HUES48 (cell line): ENCODE results near the gene CDK6.
A peak's percentile ranks its signal among the peaks of the same experiment; 100 is the strongest.

ENCODE experiments used
- H3K27ac ChIP-seq: one replicate; pipeline ENCODE4 v1.7.0; 2013; ENCODE audit warnings: low read depth, low read length, inconsistent platforms
- H3K27me3 ChIP-seq: 2 replicates; pipeline ENCODE4 v1.6.1; 2013; ENCODE audit warnings: mild to moderate bottlenecking, low read length; ENCODE audit not compliant: control insufficient read depth, insufficient read depth
- H3K36me3 ChIP-seq: 2 replicates; pipeline ENCODE4 v1.6.1; 2013; ENCODE audit warnings: low read length; ENCODE audit not compliant: control insufficient read depth, insufficient read depth
- H3K4me1 ChIP-seq: 2 replicates; pipeline ENCODE4 v1.6.1; 2013; ENCODE audit warnings: mild to moderate bottlenecking, low read length; ENCODE audit not compliant: control insufficient read depth, insufficient read depth
- H3K4me3 ChIP-seq: 2 replicates; pipeline ENCODE4 v1.5.1; 2013; ENCODE audit warnings: mild to moderate bottlenecking, low read depth, low read length
- H3K9ac ChIP-seq: 2 replicates; pipeline ENCODE4 v1.6.1; 2013; ENCODE audit warnings: mild to moderate bottlenecking, low read depth, low read length, moderate library complexity
- H3K9me3 ChIP-seq: 2 replicates; pipeline ENCODE4 v1.6.1; 2013; ENCODE audit warnings: low read length; ENCODE audit not compliant: control insufficient read depth, insufficient read depth

The CDK6 gene

GRCh38 chr7:92731335-92732063 lies 104.9 kb downstream of the CDK6 start:
- Histone ChIP-seq H3K9me3 (no peaks in the 10 kb centered on the region), H3K36me3 (no peaks in the 10 kb centered on the region), H3K27ac (no peak overlapping the region), H3K27me3 (no peaks in the 10 kb centered on the region), H3K4me1 (no peaks in the 10 kb centered on the region), H3K4me3 (no peak overlapping the region), H3K9ac (no peak overlapping the region)

- H3K4me3 ChIP-seq, result no peak overlapping the region
- H3K9me3 ChIP-seq, result no peaks in the 10 kb centered on the region
- H3K36me3 ChIP-seq, result no peaks in the 10 kb centered on the region
- H3K27me3 ChIP-seq, result no peaks in the 10 kb centered on the region
- no peak overlapping the region for H3K27ac ChIP-seq
- H3K4me1 ChIP-seq, result no peaks in the 10 kb centered on the region
- no peak overlapping the region for H3K9ac ChIP-seq
These were observed 105.6 kb downstream of the CDK6 start for GRCh38 chr7:92730808-92731207.

GRCh38 chr7:92729751-92730150 lies 106.6 kb downstream of the CDK6 start:
- no peak overlapping the region for H3K27ac ChIP-seq
- no peak overlapping the region for H3K9ac ChIP-seq
- H3K4me3 ChIP-seq, result no peak overlapping the region
- 0 out of 2 replicates have a peak, but pooled peaks cover 7% of the 10 kb centered on the region for H3K4me1 ChIP-seq
- peaks cover 8% of the 10 kb centered on the region for H3K36me3 ChIP-seq
- no peaks in the 10 kb centered on the region for H3K9me3 ChIP-seq
- no peaks in the 10 kb centered on the region for H3K27me3 ChIP-seq

GRCh38 chr7:92729172-92729571 lies 107.2 kb downstream of the CDK6 start:
- H3K36me3 ChIP-seq, result peaks cover 8% of the 10 kb centered on the region
- H3K9me3 ChIP-seq, result no peaks in the 10 kb centered on the region
- no peak overlapping the region for H3K27ac ChIP-seq
- no peaks in the 10 kb centered on the region for H3K27me3 ChIP-seq
- H3K4me1 ChIP-seq, result peaks cover 11% of the 10 kb centered on the region
- H3K4me3 ChIP-seq, result no peak overlapping the region
- H3K9ac ChIP-seq, result no peak overlapping the region

GRCh38 chr7:92727755-92728154 lies 108.6 kb downstream of the CDK6 start:
- Histone ChIP-seq H3K27ac (no peak overlapping the region), H3K36me3 (peaks cover 8% of the 10 kb centered on the region), H3K27me3 (no peaks in the 10 kb centered on the region), H3K9me3 (no peaks in the 10 kb centered on the region), H3K4me1 (peaks cover 23% of the 10 kb centered on the region), H3K9ac (no peak overlapping the region), H3K4me3 (no peak overlapping the region)

GRCh38 chr7:92725161-92725925 lies 111.0 kb downstream of the CDK6 start:
- Histone ChIP-seq H3K27ac (no peak overlapping the region), H3K4me1 (peaks cover 23% of the 10 kb centered on the region), H3K4me3 (no peak overlapping the region)

GRCh38 chr7:92723943-92724342 lies 112.4 kb downstream of the CDK6 start:
- H3K4me3 ChIP-seq, result no peak overlapping the region
- H3K36me3 ChIP-seq, result peaks cover 8% of the 10 kb centered on the region
- peak overlapping the region; percentile 73 for H3K27ac ChIP-seq
- peaks cover 23% of the 10 kb centered on the region for H3K4me1 ChIP-seq
- H3K9ac ChIP-seq, result no peak overlapping the region
- H3K27me3 ChIP-seq, result no peaks in the 10 kb centered on the region
- no peaks in the 10 kb centered on the region for H3K9me3 ChIP-seq

More at GRCh38 chr7:92725161-92725925, 111.0 kb downstream of the CDK6 start:
- Histone ChIP-seq H3K36me3 (peaks cover 8% of the 10 kb centered on the region), H3K9me3 (no peaks in the 10 kb centered on the region), H3K9ac (no peak overlapping the region), H3K27me3 (no peaks in the 10 kb centered on the region)

GRCh38 chr7:92723205-92723604 lies 113.2 kb downstream of the CDK6 start:
- Histone ChIP-seq H3K27ac (no peak overlapping the region), H3K4me3 (no peak overlapping the region)

GRCh38 chr7:92722541-92722940 lies 113.8 kb downstream of the CDK6 start:
- no peak overlapping the region for H3K9ac ChIP-seq
- no peak overlapping the region for H3K4me3 ChIP-seq
- no peak overlapping the region for H3K27ac ChIP-seq
- no peaks in the 10 kb centered on the region for H3K27me3 ChIP-seq
- peaks cover 23% of the 10 kb centered on the region for H3K4me1 ChIP-seq
- peaks cover 8% of the 10 kb centered on the region for H3K36me3 ChIP-seq
- H3K9me3 ChIP-seq, result no peaks in the 10 kb centered on the region

More at GRCh38 chr7:92723205-92723604, 113.2 kb downstream of the CDK6 start:
- no peak overlapping the region for H3K9ac ChIP-seq
- no peaks in the 10 kb centered on the region for H3K27me3 ChIP-seq
- H3K4me1 ChIP-seq, result peaks cover 23% of the 10 kb centered on the region
- peaks cover 8% of the 10 kb centered on the region for H3K36me3 ChIP-seq
- no peaks in the 10 kb centered on the region for H3K9me3 ChIP-seq

GRCh38 chr7:92720604-92721350 lies 115.6 kb downstream of the CDK6 start:
- H3K27ac ChIP-seq, result no peak overlapping the region
- peaks cover 8% of the 10 kb centered on the region for H3K36me3 ChIP-seq
- H3K27me3 ChIP-seq, result no peaks in the 10 kb centered on the region
- no peak overlapping the region for H3K4me3 ChIP-seq
- no peaks in the 10 kb centered on the region for H3K9me3 ChIP-seq
- no peak overlapping the region for H3K9ac ChIP-seq
- peaks cover 23% of the 10 kb centered on the region for H3K4me1 ChIP-seq
